HG03432 (cell line): ENCODE measurements around the gene GMPS.
"Not testable (repeated sequence)": the region's sequence is repeated elsewhere in the genome, so short reads cannot be mapped to it uniquely, and the experiment has no call there.

Experiments used
- ATAC-seq: cut with Tn5 transposase; IDR thresholded peaks from one replicate; pipeline ENCODE4 v1.9.1; 2021; ENCODE audit warnings: mild to moderate bottlenecking, moderate library complexity; ENCODE audit not compliant: unreplicated experiment

GMPS gene

GRCh38 chr3:155934230-155934629, 63.8 kb downstream of the GMPS start:
- ATAC-seq = no peak

GRCh38 chr3:155938409-155938808, 68.0 kb downstream of the GMPS start:
- ATAC-seq = no peak

- no peak for ATAC-seq
Measured at GRCh38 chr3:155941354-155941753, 70.9 kb downstream of the GMPS start.

- ATAC-seq = no peak
Measured at GRCh38 chr3:155944081-155944480, 73.6 kb downstream of the GMPS start.

GRCh38 chr3:155946178-155946577, 75.7 kb downstream of the GMPS start:
- ATAC-seq = no peak

GRCh38 chr3:155948476-155948875, 78.0 kb downstream of the GMPS start:
- ATAC-seq = no peak

GRCh38 chr3:155949453-155950217, 79.2 kb downstream of the GMPS start:
- no peak for ATAC-seq

GRCh38 chr3:155956508-155957411, 86.3 kb downstream of the GMPS start:
- ATAC-seq = no peak

GRCh38 chr3:155957412-155957880, 87.0 kb downstream of the GMPS start:
- no peak for ATAC-seq

GRCh38 chr3:155958676-155959075, 88.2 kb downstream of the GMPS start:
- ATAC-seq = no peak

GRCh38 chr3:155960060-155960459, 89.6 kb downstream of the GMPS start:
- no peak for ATAC-seq

GRCh38 chr3:155961044-155961443, 90.6 kb downstream of the GMPS start:
- not testable (repeated sequence) for ATAC-seq

- ATAC-seq = no peak
Measured at GRCh38 chr3:155963570-155963969, 93.1 kb downstream of the GMPS start.

GRCh38 chr3:155970398-155970797, 99.9 kb downstream of the GMPS start:
- no peak for ATAC-seq

- no peak for ATAC-seq
Measured at GRCh38 chr3:155972885-155973584, 102.6 kb downstream of the GMPS start.

- no peak for ATAC-seq
Measured at GRCh38 chr3:155978324-155978723, 107.9 kb downstream of the GMPS start.

GRCh38 chr3:155979746-155980145, 109.3 kb downstream of the GMPS start:
- no peak for ATAC-seq

- no peak for ATAC-seq
Measured at GRCh38 chr3:155981669-155982068, 111.2 kb downstream of the GMPS start.

- no peak for ATAC-seq
Measured at GRCh38 chr3:155983834-155984474, 113.5 kb downstream of the GMPS start.

- ATAC-seq = no peak
Measured at GRCh38 chr3:155984791-155985417, 114.5 kb downstream of the GMPS start.
